ENCODE measurements around the gene FBXO39. TPM values are rescaled to one million over a fixed set of nuclear protein-coding genes. Genes with fewer than 3 reads are reported as not detected.

The FBXO39 gene
- total and polyA plus RNA-seq, 2 of the 4 experiments (the other 2 are of a cell fraction), result not detected

DNA sequence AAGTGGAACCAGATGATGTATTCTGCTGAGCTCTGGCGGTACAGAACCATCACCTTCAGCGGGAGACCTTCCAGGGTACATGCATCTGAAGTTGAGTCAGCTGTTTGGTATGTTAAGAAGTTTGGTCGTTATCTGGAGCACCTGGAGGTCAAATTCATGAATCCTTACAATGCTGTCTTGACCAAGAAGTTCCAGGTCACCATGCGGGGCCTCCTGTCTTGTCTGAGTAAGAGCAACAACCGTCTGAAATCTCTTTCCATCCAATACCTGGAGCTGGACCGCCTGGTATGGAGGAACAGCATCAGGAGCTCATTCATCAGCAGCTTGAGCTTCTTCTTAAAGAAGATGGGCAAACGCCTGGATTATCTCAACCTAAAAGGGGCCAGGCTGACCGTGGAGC lies 4.0 kb downstream of the FBXO39 start:
- TF ChIP-seq MAFK (IDR thresholded peaks at IDR 0.05; ENCODE audit: low read depth, low read length) (no peak), MAZ (IDR thresholded peaks at IDR 0.05; ENCODE audit: borderline replicate concordance, low read depth, low read length) (no peak), CHD1 (IDR thresholded peaks at IDR 0.05; ENCODE audit: low read depth, low read length) (no peak), RCOR1 (IDR thresholded peaks at IDR 0.05; ENCODE audit: insufficient replicate concordance, low read length) (no peak), SMC3 (IDR thresholded peaks at IDR 0.05; ENCODE audit: low read depth, low read length) (no peak), RAD21 (IDR thresholded peaks at IDR 0.05; ENCODE audit: low read length) (no peak), BHLHE40 (IDR thresholded peaks at IDR 0.05; ENCODE audit: low read depth, low read length) (no peak), FOS (IDR thresholded peaks at IDR 0.05; ENCODE audit: low read depth, low read length) (no peak), MXI1 (IDR thresholded peaks at IDR 0.05; ENCODE audit: borderline replicate concordance, low read depth, low read length) (no peak), RFX5 (IDR thresholded peaks at IDR 0.05; ENCODE audit: low read depth, low read length) (no peak), CEBPB (IDR thresholded peaks at IDR 0.05; ENCODE audit: low read depth, low read length) (no peak), NFE2L2 (IDR thresholded peaks at IDR 0.05; ENCODE audit: low read depth, low read length) (no peak), POLR2A (IDR thresholded peaks at IDR 0.05; ENCODE audit: low read depth, low read length) (no peak)
- TF ChIP-seq, protein P1, sequence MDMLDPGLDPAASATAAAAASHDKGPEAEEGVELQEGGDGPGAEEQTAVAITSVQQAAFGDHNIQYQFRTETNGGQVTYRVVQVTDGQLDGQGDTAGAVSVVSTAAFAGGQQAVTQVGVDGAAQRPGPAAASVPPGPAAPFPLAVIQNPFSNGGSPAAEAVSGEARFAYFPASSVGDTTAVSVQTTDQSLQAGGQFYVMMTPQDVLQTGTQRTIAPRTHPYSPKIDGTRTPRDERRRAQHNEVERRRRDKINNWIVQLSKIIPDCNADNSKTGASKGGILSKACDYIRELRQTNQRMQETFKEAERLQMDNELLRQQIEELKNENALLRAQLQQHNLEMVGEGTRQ (IDR thresholded peaks at IDR 0.05; ENCODE audit: low read depth, low read length), result no peak
- TF ChIP-seq, protein P2, sequence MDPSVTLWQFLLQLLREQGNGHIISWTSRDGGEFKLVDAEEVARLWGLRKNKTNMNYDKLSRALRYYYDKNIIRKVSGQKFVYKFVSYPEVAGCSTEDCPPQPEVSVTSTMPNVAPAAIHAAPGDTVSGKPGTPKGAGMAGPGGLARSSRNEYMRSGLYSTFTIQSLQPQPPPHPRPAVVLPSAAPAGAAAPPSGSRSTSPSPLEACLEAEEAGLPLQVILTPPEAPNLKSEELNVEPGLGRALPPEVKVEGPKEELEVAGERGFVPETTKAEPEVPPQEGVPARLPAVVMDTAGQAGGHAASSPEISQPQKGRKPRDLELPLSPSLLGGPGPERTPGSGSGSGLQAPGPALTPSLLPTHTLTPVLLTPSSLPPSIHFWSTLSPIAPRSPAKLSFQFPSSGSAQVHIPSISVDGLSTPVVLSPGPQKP (IDR thresholded peaks at IDR 0.05; ENCODE audit: borderline replicate concordance, low read depth, low read length), result no peak
- TF ChIP-seq, protein P3, sequence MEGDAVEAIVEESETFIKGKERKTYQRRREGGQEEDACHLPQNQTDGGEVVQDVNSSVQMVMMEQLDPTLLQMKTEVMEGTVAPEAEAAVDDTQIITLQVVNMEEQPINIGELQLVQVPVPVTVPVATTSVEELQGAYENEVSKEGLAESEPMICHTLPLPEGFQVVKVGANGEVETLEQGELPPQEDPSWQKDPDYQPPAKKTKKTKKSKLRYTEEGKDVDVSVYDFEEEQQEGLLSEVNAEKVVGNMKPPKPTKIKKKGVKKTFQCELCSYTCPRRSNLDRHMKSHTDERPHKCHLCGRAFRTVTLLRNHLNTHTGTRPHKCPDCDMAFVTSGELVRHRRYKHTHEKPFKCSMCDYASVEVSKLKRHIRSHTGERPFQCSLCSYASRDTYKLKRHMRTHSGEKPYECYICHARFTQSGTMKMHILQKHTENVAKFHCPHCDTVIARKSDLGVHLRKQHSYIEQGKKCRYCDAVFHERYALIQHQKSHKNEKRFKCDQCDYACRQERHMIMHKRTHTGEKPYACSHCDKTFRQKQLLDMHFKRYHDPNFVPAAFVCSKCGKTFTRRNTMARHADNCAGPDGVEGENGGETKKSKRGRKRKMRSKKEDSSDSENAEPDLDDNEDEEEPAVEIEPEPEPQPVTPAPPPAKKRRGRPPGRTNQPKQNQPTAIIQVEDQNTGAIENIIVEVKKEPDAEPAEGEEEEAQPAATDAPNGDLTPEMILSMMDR (conservative IDR thresholded peaks at IDR 0.05; ENCODE audit: low read depth, low read length), result no peak
- Histone ChIP-seq H3K9ac (ENCODE audit: low read depth, low read length) (no peak overlapping the region), H2BK120ac (ENCODE audit: low read depth, low read length) (no peak overlapping the region), H3K4me2 (ENCODE audit: low read depth, low read length) (no peak overlapping the region), H2AK9ac (replicated peaks; ENCODE audit: low read depth, low read length, poor library complexity) (no peak overlapping the region), H3K18ac (ENCODE audit: low read depth, low read length) (no peak overlapping the region), H3K36me3 (ENCODE audit: control insufficient read depth, insufficient read depth, low read length) (no peaks in the 10 kb centered on the region), H3K9me3 (ENCODE audit: control insufficient read depth, insufficient read depth, low read length) (no peaks in the 10 kb centered on the region; the same call in 1 of the 2 replicates), H4K20me1 (ENCODE audit: insufficient read depth, low read length) (no peaks in the 10 kb centered on the region), H3K14ac (replicated peaks; ENCODE audit: low read depth, low read length) (no peak overlapping the region), H2BK15ac (ENCODE audit: low read depth, low read length) (no peak overlapping the region), H3K4ac (ENCODE audit: low read depth, low read length) (no peak overlapping the region), H3K56ac (ENCODE audit: extremely low read depth, insufficient read depth, low read length) (no peak overlapping the region), H3K9me1 (ENCODE audit: insufficient read depth, low read length) (no peaks in the 10 kb centered on the region), H3K4me1 (ENCODE audit: control insufficient read depth, insufficient read depth, low read length) (no peaks in the 10 kb centered on the region), H2BK20ac (ENCODE audit: low read depth, low read length) (no peak overlapping the region), H4K5ac (ENCODE audit: low read depth, low read length) (no peak overlapping the region), H3K4me3 (ENCODE audit: insufficient read depth, low read depth, low read length) (no peak overlapping the region), H4K8ac (ENCODE audit: low read depth in 2 of 2, low read length in 2 of 2) (no peak overlapping the region), H3K79me1 (ENCODE audit: low read depth in 1 of 2, low read length in 2 of 2) (no peaks in the 10 kb centered on the region), H3K27me3 (ENCODE audit: control insufficient read depth, insufficient read depth, low read length) (peaks cover 32% of the 10 kb centered on the region), H4K91ac (ENCODE audit: insufficient read depth, low read depth, low read length) (no peak overlapping the region), H2AFZ (replicated peaks; ENCODE audit: low read length, poor library complexity) (no peak overlapping the region), H2BK5ac (ENCODE audit: low read depth, low read length, poor library complexity, severe bottlenecking) (no peak overlapping the region), H3K27ac (ENCODE audit: insufficient read depth, low read length) (no peak overlapping the region), H3K23ac (ENCODE audit: low read depth, low read length) (no peak overlapping the region), H2AK5ac (ENCODE audit: low read depth, low read length) (no peak overlapping the region)
- in situ Hi-C loops (cut with MboI; ENCODE audit: low sequenced_read_pairs) (no loop called here), intact Hi-C loops (cut with micrococcal nuclease) (no loop called here), dilution Hi-C loops (cut with HindIII; ENCODE audit: low sequenced_read_pairs, unreplicated experiment) (no loop called here)
- POLR2A ChIA-PET (ENCODE audit: unreplicated experiment), result no interaction called here
- no peak for ATAC-seq (ENCODE audit: low read depth)
- no TSS peak for BruUV-seq (replicated peaks)
- CTCF ChIA-PET, result no interaction called here
- no peak for DNase-seq
- WGBS, 2 experiments (ENCODE audit: extremely low coverage in 2 of 2, insufficient read length in 1 of 2), result 60% methylated on average over 1 of the region's 8 CpGs; no CpG with 5 or more reads in 1 of the 2 experiments
